ENCODE results near the gene RBPMS2.

DNA sequence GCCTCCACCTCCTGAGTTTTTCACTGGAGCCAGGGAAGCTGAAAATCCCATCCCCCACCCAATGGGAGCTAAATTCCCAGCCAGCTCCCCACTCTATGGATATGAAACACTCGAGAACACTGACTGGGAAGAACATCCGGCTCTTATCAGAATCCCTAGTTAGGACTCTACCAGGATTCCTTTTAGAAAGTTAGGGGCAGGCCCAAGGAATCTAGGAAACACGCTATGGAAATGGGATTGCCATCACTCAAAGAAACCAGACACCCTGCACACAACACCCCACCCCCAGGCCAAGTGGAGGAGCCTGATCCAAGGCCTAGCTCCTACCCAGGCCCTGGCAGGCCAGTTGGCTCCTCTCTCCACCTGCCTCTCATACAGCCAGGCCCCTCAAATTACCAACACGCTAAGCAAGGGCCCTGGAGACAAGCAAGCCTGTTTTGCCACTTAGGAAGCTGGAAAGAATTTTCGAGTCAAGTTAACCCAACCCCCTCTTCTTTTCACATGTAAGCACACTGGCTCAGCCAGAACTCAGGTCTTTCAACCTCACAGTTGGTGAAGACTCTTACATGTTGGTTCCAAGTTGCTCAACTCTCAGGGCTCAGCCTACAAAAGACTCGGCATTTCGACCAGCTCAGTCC, 75.5 kb downstream of the RBPMS2 start:
- no peak for TF ChIP-seq GATA2 (IDR thresholded peaks at IDR 0.05; ENCODE audit: low read depth, low read length)
- no peak for TF ChIP-seq GATA3 (IDR thresholded peaks at IDR 0.05; ENCODE audit: low read depth, low read length)

Measured in SH-SY5Y (cell line).